Measurements from ENCODE around the gene TMEM181. TPM values are rescaled to one million over a fixed set of nuclear protein-coding genes. Genes with fewer than 3 reads are reported as not detected.

TMEM181 gene
- total RNA-seq, 1 donor from 2014 or later: 27.3 TPM

- no peak overlapping the region for H3K27ac Mint-ChIP-seq
These were observed 37.0 kb downstream of the TMEM181 start for GRCh38 chr6:158596861-158597260.

GRCh38 chr6:158597565-158597964 is 37.7 kb downstream of the TMEM181 start:
- Histone ChIP-seq H2AFZ (replicated peaks) (no peak overlapping the region), H3K9me3 (ENCODE audit: low read depth) (no peaks in the 10 kb centered on the region), H3K9ac (no peak overlapping the region), H4K20me1 (ENCODE audit: low read depth) (no peaks in the 10 kb centered on the region), H3F3A (ENCODE audit: low read depth) (no peaks in the 10 kb centered on the region), H3K27me3 (no peaks in the 10 kb centered on the region), H3K4me1 (no peaks in the 10 kb centered on the region), H3K27ac (no peak overlapping the region), H3K4me2 (no peak overlapping the region), H3K79me2 (ENCODE audit: low read depth) (no peaks in the 10 kb centered on the region), H3K4me3 (no peak overlapping the region), H3K36me3 (peaks cover 16% of the 10 kb centered on the region)
- Mint-ChIP-seq H3K27me3 (ENCODE audit: insufficient read depth, low read depth) (no peaks in the 10 kb centered on the region), H3K27ac (no peak overlapping the region), H3K9me3 (no peaks in the 10 kb centered on the region), H3K4me1 (peaks cover 4% of the 10 kb centered on the region), H3K4me3 (no peak overlapping the region), H3K36me3 (peaks cover 16% of the 10 kb centered on the region)
- TF ChIP-seq EZH2phosphoT487 (IDR thresholded peaks at IDR 0.05) (no peak), CTCF (IDR thresholded peaks at IDR 0.05) (no peak), EZH2 (IDR thresholded peaks at IDR 0.05) (no peak)
- DNase-seq (ENCODE audit: low spot score): no peak

More at GRCh38 chr6:158596861-158597260, 37.0 kb downstream of the TMEM181 start:
- Histone ChIP-seq H3K27ac (no peak overlapping the region), H3K36me3 (peaks cover 16% of the 10 kb centered on the region), H3K27me3 (no peaks in the 10 kb centered on the region), H4K20me1 (ENCODE audit: low read depth) (no peaks in the 10 kb centered on the region), H3K4me1 (no peaks in the 10 kb centered on the region), H3K4me3 (no peak overlapping the region), H3K79me2 (ENCODE audit: low read depth) (no peaks in the 10 kb centered on the region), H3K4me2 (no peak overlapping the region), H3F3A (ENCODE audit: low read depth) (no peaks in the 10 kb centered on the region), H3K9me3 (ENCODE audit: low read depth) (no peaks in the 10 kb centered on the region), H3K9ac (no peak overlapping the region), H2AFZ (replicated peaks) (no peak overlapping the region)
- no peaks in the 10 kb centered on the region for H3K27me3 Mint-ChIP-seq (ENCODE audit: insufficient read depth, low read depth)
- TF ChIP-seq EZH2 (IDR thresholded peaks at IDR 0.05) (no peak), CTCF (IDR thresholded peaks at IDR 0.05) (no peak), EZH2phosphoT487 (IDR thresholded peaks at IDR 0.05) (no peak)
- H3K4me3 Mint-ChIP-seq: no peak overlapping the region
- H3K4me1 Mint-ChIP-seq: peaks cover 4% of the 10 kb centered on the region
- no peak for DNase-seq (ENCODE audit: low spot score)
- peaks cover 14% of the 10 kb centered on the region for H3K36me3 Mint-ChIP-seq
- no peaks in the 10 kb centered on the region for H3K9me3 Mint-ChIP-seq

- no peak overlapping the region for H3K4me3 ChIP-seq
- TF ChIP-seq EZH2 (IDR thresholded peaks at IDR 0.05): no peak
- no peak for TF ChIP-seq EZH2phosphoT487 (IDR thresholded peaks at IDR 0.05)
- TF ChIP-seq CTCF (IDR thresholded peaks at IDR 0.05): no peak
- no peaks in the 10 kb centered on the region for H3K27me3 ChIP-seq
- peaks cover 9% of the 10 kb centered on the region for H3K36me3 ChIP-seq
- Mint-ChIP-seq H3K4me3 (no peak overlapping the region), H3K4me1 (peaks cover 4% of the 10 kb centered on the region), H3K9me3 (no peaks in the 10 kb centered on the region), H3K27ac (no peak overlapping the region), H3K36me3 (peaks cover 14% of the 10 kb centered on the region), H3K27me3 (ENCODE audit: insufficient read depth, low read depth) (no peaks in the 10 kb centered on the region)
- DNase-seq (ENCODE audit: low spot score): no peak
- H3K9ac ChIP-seq: no peak overlapping the region
- H4K20me1 ChIP-seq (ENCODE audit: low read depth): no peaks in the 10 kb centered on the region
- no peaks in the 10 kb centered on the region for H3K4me1 ChIP-seq
- H3K9me3 ChIP-seq (ENCODE audit: low read depth): no peaks in the 10 kb centered on the region
- no peak overlapping the region for H3K4me2 ChIP-seq
- no peaks in the 10 kb centered on the region for H3F3A ChIP-seq (ENCODE audit: low read depth)
- no peaks in the 10 kb centered on the region for H3K79me2 ChIP-seq (ENCODE audit: low read depth)
- no peak overlapping the region for H2AFZ ChIP-seq (replicated peaks)
- no peak overlapping the region for H3K27ac ChIP-seq
These were observed 39.7 kb downstream of the TMEM181 start for GRCh38 chr6:158599635-158600034.
